Neural crest cell (in vitro differentiated cells): ENCODE results near the gene LSM12. TPM values are rescaled to one million over a fixed set of nuclear protein-coding genes. Genes with fewer than 3 reads are reported as not detected.
A peak's percentile ranks its signal among the peaks of the same experiment; 100 is the strongest.
"Not testable (repeated sequence)": the region's sequence is repeated elsewhere in the genome, so short reads cannot be mapped to it uniquely, and the experiment has no call there.

Experiments used
- DNase-seq: peaks from one replicate; pipeline ENCODE4 v3.0.0; 2021; ENCODE audit warnings: low read depth, mixed read lengths, low spot score
- H3K27ac Mint-ChIP-seq: one replicate; pipeline ENCODE4 v1.8.0; 2021; ENCODE audit warnings: mild to moderate bottlenecking, mixed read lengths; ENCODE audit not compliant: unreplicated experiment
- H3K27me3 Mint-ChIP-seq: 2 replicates; pipeline ENCODE4 v1.8.0; 2021; ENCODE audit warnings: low read depth, mild to moderate bottlenecking, mixed read lengths
- H3K36me3 Mint-ChIP-seq: 2 replicates; pipeline ENCODE4 v1.8.0; 2021; ENCODE audit warnings: low read depth, mild to moderate bottlenecking, mixed read lengths
- H3K4me1 Mint-ChIP-seq: 2 replicates; pipeline ENCODE4 v1.8.0; 2021; ENCODE audit warnings: mixed read lengths
- H3K4me3 Mint-ChIP-seq: one replicate; pipeline ENCODE4 v1.8.0; 2021; ENCODE audit warnings: mild to moderate bottlenecking, mixed read lengths
- H3K9me3 Mint-ChIP-seq: 2 replicates; pipeline ENCODE4 v1.8.0; 2021; ENCODE audit warnings: mixed read lengths
- CTCF ChIP-seq: fragments of 200-600 bp; sonication (generic); conservative IDR thresholded peaks from 2 replicates; pipeline ENCODE4 v1.5.0; 2021; ENCODE audit warnings: antibody characterized with exemption, mild to moderate bottlenecking
- total RNA-seq: library from RNA; stranded (reverse); gene quantifications from 2 replicates; pipeline ENCODE4 v1.2.1, GENCODE V29; 2021

The LSM12 gene
- total RNA-seq, 1 donor from 2014 or later: 60.9 TPM

GRCh38 chr17:44024271-44024663 lies 42.2 kb downstream of the LSM12 start:
- Mint-ChIP-seq H3K4me1 (no peaks in the 10 kb centered on the region), H3K36me3 (no peaks in the 10 kb centered on the region), H3K27me3 (no peaks in the 10 kb centered on the region), H3K27ac (no peak overlapping the region), H3K4me3 (no peak overlapping the region), H3K9me3 (no peaks in the 10 kb centered on the region)
- no peak for DNase-seq
- TF ChIP-seq CTCF: no peak

GRCh38 chr17:44023545-44024270 lies 42.8 kb downstream of the LSM12 start:
- Mint-ChIP-seq H3K36me3 (no peaks in the 10 kb centered on the region), H3K27ac (no peak overlapping the region), H3K9me3 (no peaks in the 10 kb centered on the region), H3K4me3 (no peak overlapping the region), H3K4me1 (no peaks in the 10 kb centered on the region), H3K27me3 (no peaks in the 10 kb centered on the region)
- TF ChIP-seq CTCF: no peak
- DNase-seq: no peak

GRCh38 chr17:44022246-44022645 lies 44.2 kb downstream of the LSM12 start:
- H3K4me1 Mint-ChIP-seq: no peaks in the 10 kb centered on the region
- H3K36me3 Mint-ChIP-seq: no peaks in the 10 kb centered on the region
- no peaks in the 10 kb centered on the region for H3K9me3 Mint-ChIP-seq
- no peak for DNase-seq
- TF ChIP-seq CTCF: no peak
- no peak overlapping the region for H3K4me3 Mint-ChIP-seq
- H3K27me3 Mint-ChIP-seq: no peaks in the 10 kb centered on the region
- no peak overlapping the region for H3K27ac Mint-ChIP-seq

GRCh38 chr17:44021227-44021626 lies 45.2 kb downstream of the LSM12 start:
- not testable (repeated sequence) for H3K9me3 Mint-ChIP-seq, H3K4me3 Mint-ChIP-seq, H3K27ac Mint-ChIP-seq, H3K4me1 Mint-ChIP-seq, H3K27me3 Mint-ChIP-seq, DNase-seq, H3K36me3 Mint-ChIP-seq

- no peaks in the 10 kb centered on the region for H3K27me3 Mint-ChIP-seq
- peak within 1 kb of the TSS; percentile 99 for H3K27ac Mint-ChIP-seq
- peak within 1 kb of the TSS; percentile 99 for H3K4me3 Mint-ChIP-seq
- DNase-seq: peak; percentile 76
- peaks cover 20% of the 10 kb centered on the region for H3K4me1 Mint-ChIP-seq
- peaks cover 2% of the 10 kb centered on the region for H3K36me3 Mint-ChIP-seq
- no peaks in the 10 kb centered on the region for H3K9me3 Mint-ChIP-seq
- TF ChIP-seq CTCF: no peak
Measured at GRCh38 chr17:44014437-44015172, 51.9 kb downstream of the LSM12 start, which contains the start of gene TMEM101. Gene TMEM101, minus strand, starts transcription at chr17:44014963. Its CDS starts 11 bp downstream, at chr17:44014952.

- Mint-ChIP-seq H3K27me3 (no peaks in the 10 kb centered on the region), H3K4me1 (peaks cover 20% of the 10 kb centered on the region), H3K27ac (peak overlapping the region; percentile 99), H3K9me3 (no peaks in the 10 kb centered on the region), H3K36me3 (peaks cover 2% of the 10 kb centered on the region), H3K4me3 (peak overlapping the region; percentile 99)
- no peak for TF ChIP-seq CTCF
- no peak for DNase-seq
Measured at GRCh38 chr17:44014133-44014436, 52.4 kb downstream of the LSM12 start.
